ENCODE data around the gene PKP1.
"Not testable (repeated sequence)": the region's sequence is repeated elsewhere in the genome, so short reads cannot be mapped to it uniquely, and the experiment has no call there.

Gene PKP1
- 0 reads per million in 2 donors for total RNA-seq

- peak in 1 of 5 experiments; percentile 13 for DNase-seq
Observed at GRCh38 chr1:201282931-201283829, at the start of gene PKP1. TSS of gene PKP1 (plus strand) at chr1:201283506. CDS start at chr1:201283703, 197 bp downstream.

- not testable (repeated sequence) for DNase-seq
Observed at GRCh38 chr1:201239646-201240045, 43.7 kb upstream of the PKP1 start.

- no peak for DNase-seq
Observed at GRCh38 chr1:201240171-201240570, 43.1 kb upstream of the PKP1 start.

- no peak for DNase-seq
Observed at GRCh38 chr1:201241736-201242135, 41.6 kb upstream of the PKP1 start.

- DNase-seq: no peak
Observed at GRCh38 chr1:201245082-201245481, 38.2 kb upstream of the PKP1 start.

GRCh38 chr1:201248721-201249559 is 34.4 kb upstream of the PKP1 start:
- no peak for DNase-seq

- DNase-seq: no peak
Observed at GRCh38 chr1:201250326-201251011, 32.8 kb upstream of the PKP1 start.

GRCh38 chr1:201251411-201251810 is 31.9 kb upstream of the PKP1 start:
- no peak for DNase-seq

- DNase-seq: no peak
Observed at GRCh38 chr1:201251851-201252430, 31.4 kb upstream of the PKP1 start.

- DNase-seq: no peak
Observed at GRCh38 chr1:201252944-201253371, 30.3 kb upstream of the PKP1 start.

GRCh38 chr1:201253411-201253810 is 29.9 kb upstream of the PKP1 start:
- no peak for DNase-seq

GRCh38 chr1:201253906-201254624 is 29.2 kb upstream of the PKP1 start:
- DNase-seq: no peak

- DNase-seq: peak in 4 of 5 experiments; percentile 19 to 57 (median 40)
Observed at GRCh38 chr1:201254625-201255478, 28.5 kb upstream of the PKP1 start.

GRCh38 chr1:201255479-201256362 is 27.6 kb upstream of the PKP1 start:
- no peak for DNase-seq

- DNase-seq: not testable (repeated sequence)
Observed at GRCh38 chr1:201258132-201258531, 25.2 kb upstream of the PKP1 start.

GRCh38 chr1:201258763-201259230 is 24.5 kb upstream of the PKP1 start:
- no peak for DNase-seq

- no peak for DNase-seq
Observed at GRCh38 chr1:201259476-201260235, 23.6 kb upstream of the PKP1 start.

- no peak for DNase-seq
Observed at GRCh38 chr1:201260236-201260590, 23.1 kb upstream of the PKP1 start.
